Activated CD8-positive, alpha-beta T cell treated with anti-CD3 and anti-CD28 coated beads for 36 hours (primary cell): Measurements from ENCODE around the gene RBFOX2. TPM values are rescaled to one million over a fixed set of nuclear protein-coding genes. Genes with fewer than 3 reads are reported as not detected.

Source experiments
- ATAC-seq: fragments of 200-7000 bp; cut with Tn5 transposase; one replicate; pipeline ENCODE4 v1.10.0; 2021; ENCODE audit warnings: mild to moderate bottlenecking, moderate library complexity
- CTCF ChIA-PET: fragments of 350-600 bp; sonication (Branson Sonifier 250); formaldehyde crosslinking; loops from one replicate; lab custom pipeline; 2021; ENCODE audit warnings: antibody characterized with exemption; lab: Charles Lee
- POLR2A ChIA-PET: fragments of 350-600 bp; sonication (Branson Sonifier 250); formaldehyde crosslinking; loops from one replicate; lab custom pipeline; 2021; ENCODE audit warnings: antibody characterized with exemption; lab: Charles Lee
- DNase-seq: peaks from one replicate; pipeline ENCODE4 v3.0.0-alpha.2; 2020
- H3K27ac Mint-ChIP-seq: one replicate; pipeline ENCODE4 v1.8.0; 2021; ENCODE audit warnings: mild to moderate bottlenecking, mixed read lengths
- H3K27me3 Mint-ChIP-seq: one replicate; pipeline ENCODE4 v1.8.0; 2021; ENCODE audit warnings: mixed read lengths
- H3K36me3 Mint-ChIP-seq: one replicate; pipeline ENCODE4 v1.8.0; 2021; ENCODE audit warnings: low read depth, mixed read lengths
- H3K4me1 Mint-ChIP-seq: one replicate; pipeline ENCODE4 v1.8.0; 2021; ENCODE audit warnings: low read depth, mixed read lengths
- H3K4me3 Mint-ChIP-seq: one replicate; pipeline ENCODE4 v1.8.0; 2021; ENCODE audit warnings: mild to moderate bottlenecking, moderate library complexity, mixed read lengths
- H3K9me3 Mint-ChIP-seq: one replicate; pipeline ENCODE4 v1.8.0; 2021; ENCODE audit warnings: mixed read lengths
- CTCF ChIP-seq: fragments of 200-600 bp; IDR thresholded peaks from one replicate; pipeline ENCODE4 v1.8.0; 2022; ENCODE audit warnings: antibody characterized with exemption, mild to moderate bottlenecking
- intact Hi-C: fragments of 100-400 bp; cut with micrococcal nuclease; formaldehyde crosslinking; loops from one replicate; pipeline ENCODE4 v1.10.0; 2022
- total RNA-seq, 2 experiments: library from RNA; stranded (reverse); gene quantifications; one replicate each; pipeline ENCODE4 v1.2.3, GENCODE V29; 2021

RBFOX2 gene
- total RNA-seq, 2 experiments from 2014 or later = 3.1 to 3.3 TPM

GRCh38 chr22:36008565-36008964 lies 20.1 kb downstream of the RBFOX2 start:
- TF ChIP-seq CTCF = no peak
- peaks cover 8% of the 10 kb centered on the region for H3K27me3 Mint-ChIP-seq

GRCh38 chr22:36008131-36008530 lies 20.5 kb downstream of the RBFOX2 start:
- CTCF ChIA-PET = no interaction called here
- no peaks in the 10 kb centered on the region for H3K9me3 Mint-ChIP-seq
- DNase-seq = no peak
- peaks cover 8% of the 10 kb centered on the region for H3K27me3 Mint-ChIP-seq
- H3K36me3 Mint-ChIP-seq = no peaks in the 10 kb centered on the region
- ATAC-seq = no peak
- no peak overlapping the region for H3K4me3 Mint-ChIP-seq
- no peaks in the 10 kb centered on the region for H3K4me1 Mint-ChIP-seq
- POLR2A ChIA-PET = no interaction called here
- TF ChIP-seq CTCF = no peak
- intact Hi-C loops = no loop called here
- no peak overlapping the region for H3K27ac Mint-ChIP-seq

More at GRCh38 chr22:36008565-36008964, 20.1 kb downstream of the RBFOX2 start:
- intact Hi-C loops = no loop called here
- H3K4me1 Mint-ChIP-seq = no peaks in the 10 kb centered on the region
- CTCF ChIA-PET = no interaction called here
- H3K36me3 Mint-ChIP-seq = no peaks in the 10 kb centered on the region
- H3K9me3 Mint-ChIP-seq = no peaks in the 10 kb centered on the region
- no peak overlapping the region for H3K27ac Mint-ChIP-seq
- H3K4me3 Mint-ChIP-seq = no peak overlapping the region
- POLR2A ChIA-PET = no interaction called here
- no peak for ATAC-seq
- DNase-seq = no peak

- intact Hi-C loops = no loop called here
- Mint-ChIP-seq H3K27me3 (peaks cover 8% of the 10 kb centered on the region), H3K9me3 (no peaks in the 10 kb centered on the region), H3K4me1 (no peaks in the 10 kb centered on the region), H3K36me3 (no peaks in the 10 kb centered on the region), H3K27ac (no peak overlapping the region), H3K4me3 (no peak overlapping the region)
- ChIA-PET CTCF (interaction anchor here (1.7 kb wide), 1 partner anchor 62 kb away, joined by 6 read pairs; no protein-coding TSS in a partner anchor), POLR2A (no interaction called here)
- TF ChIP-seq CTCF = no peak
- ATAC-seq (no peak), DNase-seq (no peak)
Observed at GRCh38 chr22:36003972-36004674, 24.5 kb downstream of the RBFOX2 start.

- CTCF ChIA-PET = interaction anchor here (0.7 to 1.7 kb wide), 2 partner anchors 15 to 63 kb away, joined by 3 to 6 read pairs; no protein-coding TSS in a partner anchor
- no peak for TF ChIP-seq CTCF
- Mint-ChIP-seq H3K4me3 (no peak overlapping the region), H3K9me3 (no peaks in the 10 kb centered on the region), H3K27me3 (peaks cover 8% of the 10 kb centered on the region), H3K27ac (no peak overlapping the region), H3K4me1 (no peaks in the 10 kb centered on the region), H3K36me3 (no peaks in the 10 kb centered on the region)
- intact Hi-C loops = no loop called here
- ATAC-seq = no peak
- POLR2A ChIA-PET = no interaction called here
- no peak for DNase-seq
Observed at GRCh38 chr22:36002718-36003260, 25.8 kb downstream of the RBFOX2 start.

GRCh38 chr22:36002084-36002483 lies 26.5 kb downstream of the RBFOX2 start:
- TF ChIP-seq CTCF = no peak
- Mint-ChIP-seq H3K4me3 (no peak overlapping the region), H3K9me3 (no peaks in the 10 kb centered on the region), H3K27me3 (peaks cover 8% of the 10 kb centered on the region), H3K4me1 (no peaks in the 10 kb centered on the region), H3K27ac (no peak overlapping the region), H3K36me3 (no peaks in the 10 kb centered on the region)
- ATAC-seq = no peak
- ChIA-PET POLR2A (no interaction called here), CTCF (interaction anchor here (0.6 to 1.7 kb wide), 2 partner anchors 64 to 330 kb away, joined by 3 to 6 read pairs; no protein-coding TSS in a partner anchor)
- no peak for DNase-seq
- intact Hi-C loops = no loop called here
